NT2/D1 (cell line): ENCODE results near the gene RAB3C.

ENCODE experiments used
- SUZ12 ChIP-seq: IDR thresholded peaks from 2 replicates; pipeline ENCODE4 v1.6.1; 2011; ENCODE audit not compliant: insufficient read length, insufficient read depth; ENCODE audit errors: extremely low read depth
- YY1 ChIP-seq: IDR thresholded peaks from 2 replicates; pipeline ENCODE4 v1.6.1; 2011; ENCODE audit not compliant: insufficient read length, insufficient read depth
- ZNF274 ChIP-seq: IDR thresholded peaks from 2 replicates; pipeline ENCODE4 v1.6.1; 2011; ENCODE audit warnings: mild to moderate bottlenecking, low read depth, low read length

DNA sequence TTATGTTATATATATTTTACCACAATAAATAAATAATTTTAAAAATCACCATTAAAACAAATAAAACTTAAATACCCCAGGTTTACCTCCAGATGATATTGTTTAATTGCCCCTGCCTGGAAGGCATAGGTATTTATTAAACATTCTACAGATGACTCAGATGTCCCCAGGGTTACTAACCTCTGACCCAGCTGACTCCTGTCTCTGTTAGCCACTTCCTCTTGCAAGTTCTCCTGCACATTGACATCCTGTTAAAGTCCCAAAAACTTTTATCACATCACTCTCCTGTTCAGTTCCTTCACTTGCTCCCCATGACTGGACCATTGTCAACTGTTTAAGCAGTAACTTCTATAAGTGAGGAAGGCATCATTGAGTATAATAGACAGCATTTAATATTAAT is 37.0 kb upstream of the RAB3C start:
- TF ChIP-seq YY1 = no peak
- TF ChIP-seq ZNF274 = no peak
- TF ChIP-seq SUZ12 = no peak
